Epithelial cell of proximal tubule (primary cell): ENCODE data around the gene HTR4. TPM values are rescaled to one million over a fixed set of nuclear protein-coding genes. Genes with fewer than 3 reads are reported as not detected.

ENCODE experiments used
- DNase-seq: peaks from one replicate; pipeline ENCODE4 v3.0.0-alpha.2; 2011; ENCODE audit warnings: low read depth
- H3K4me3 ChIP-seq: 2 replicates; pipeline ENCODE4 v1.5.1; 2011; ENCODE audit warnings: low read depth, mild to moderate bottlenecking, low read length
- CTCF ChIP-seq: conservative IDR thresholded peaks from 2 replicates; pipeline ENCODE4 v1.5.1; 2012; ENCODE audit warnings: low read depth, mild to moderate bottlenecking, low read length
- total RNA-seq: library from RNA; depleted of rRNA; stranded (reverse); fragments of >200 nt; gene quantifications from 2 replicates; pipeline ENCODE4 v1.2.3, GENCODE V29; 2015

The HTR4 gene
- total RNA-seq, 1 donor from 2014 or later: not detected

- no peak overlapping the region for H3K4me3 ChIP-seq
- DNase-seq: no peak
- TF ChIP-seq CTCF: no peak
Measured at GRCh38 chr5:148559461-148559860, 94.9 kb downstream of the HTR4 start.

GRCh38 chr5:148558892-148559291 lies 95.4 kb downstream of the HTR4 start:
- no peak for DNase-seq
- no peak for TF ChIP-seq CTCF
- no peak overlapping the region for H3K4me3 ChIP-seq

- TF ChIP-seq CTCF: no peak
- no peak for DNase-seq
- no peak overlapping the region for H3K4me3 ChIP-seq
Measured at GRCh38 chr5:148556835-148557234, 97.5 kb downstream of the HTR4 start.

- no peak for TF ChIP-seq CTCF
- DNase-seq: no peak
Measured at GRCh38 chr5:148554621-148555020, 99.7 kb downstream of the HTR4 start.

GRCh38 chr5:148543727-148544126 lies 110.6 kb downstream of the HTR4 start:
- no peak for DNase-seq
- no peak for TF ChIP-seq CTCF
- no peak overlapping the region for H3K4me3 ChIP-seq

More at GRCh38 chr5:148554621-148555020, 99.7 kb downstream of the HTR4 start:
- H3K4me3 ChIP-seq: no peak overlapping the region

GRCh38 chr5:148542812-148543211 lies 111.5 kb downstream of the HTR4 start:
- DNase-seq: no peak
- no peak overlapping the region for H3K4me3 ChIP-seq
- TF ChIP-seq CTCF: no peak

- H3K4me3 ChIP-seq: no peak overlapping the region
- no peak for DNase-seq
- TF ChIP-seq CTCF: no peak
Measured at GRCh38 chr5:148541054-148541835, 113.1 kb downstream of the HTR4 start.
